GM10266 (cell line): ENCODE results near the gene CEP70.

Experiments used
- DNase-seq: peaks from one replicate; pipeline ENCODE4 v3.0.0; 2012; ENCODE audit errors: extremely low spot score
- TF ChIP-seq, protein P1 (sequence below): IDR thresholded peaks from 2 replicates; pipeline ENCODE4 v1.5.1; 2012; ENCODE audit warnings: mild to moderate bottlenecking, low read depth; ENCODE audit not compliant: control insufficient read depth, insufficient read depth; ENCODE audit errors: missing control alignments

Gene CEP70

DNA sequence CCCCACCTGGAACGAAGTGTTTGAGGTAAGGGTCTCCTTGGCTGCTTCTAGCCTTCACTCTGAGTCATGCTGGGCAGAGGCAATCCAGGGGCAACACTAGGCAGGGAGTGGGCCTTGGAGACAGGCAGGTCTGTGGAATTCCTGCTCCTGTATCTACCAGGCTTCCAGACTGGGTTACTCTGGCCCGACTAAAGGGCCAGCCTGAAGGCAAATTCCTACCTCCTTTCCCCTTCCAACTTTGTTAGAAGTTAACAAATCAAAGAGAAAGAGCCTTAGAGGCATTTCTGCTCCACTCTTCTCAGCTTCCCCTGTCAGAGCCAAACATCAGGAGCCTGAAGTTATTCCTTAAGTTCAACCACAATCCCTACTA is 129.6 kb downstream of the CEP70 start:
- no peak for DNase-seq

GRCh38 chr3:138463724-138464490 is 130.2 kb downstream of the CEP70 start:
- DNase-seq: no peak
- TF ChIP-seq, protein P1, sequence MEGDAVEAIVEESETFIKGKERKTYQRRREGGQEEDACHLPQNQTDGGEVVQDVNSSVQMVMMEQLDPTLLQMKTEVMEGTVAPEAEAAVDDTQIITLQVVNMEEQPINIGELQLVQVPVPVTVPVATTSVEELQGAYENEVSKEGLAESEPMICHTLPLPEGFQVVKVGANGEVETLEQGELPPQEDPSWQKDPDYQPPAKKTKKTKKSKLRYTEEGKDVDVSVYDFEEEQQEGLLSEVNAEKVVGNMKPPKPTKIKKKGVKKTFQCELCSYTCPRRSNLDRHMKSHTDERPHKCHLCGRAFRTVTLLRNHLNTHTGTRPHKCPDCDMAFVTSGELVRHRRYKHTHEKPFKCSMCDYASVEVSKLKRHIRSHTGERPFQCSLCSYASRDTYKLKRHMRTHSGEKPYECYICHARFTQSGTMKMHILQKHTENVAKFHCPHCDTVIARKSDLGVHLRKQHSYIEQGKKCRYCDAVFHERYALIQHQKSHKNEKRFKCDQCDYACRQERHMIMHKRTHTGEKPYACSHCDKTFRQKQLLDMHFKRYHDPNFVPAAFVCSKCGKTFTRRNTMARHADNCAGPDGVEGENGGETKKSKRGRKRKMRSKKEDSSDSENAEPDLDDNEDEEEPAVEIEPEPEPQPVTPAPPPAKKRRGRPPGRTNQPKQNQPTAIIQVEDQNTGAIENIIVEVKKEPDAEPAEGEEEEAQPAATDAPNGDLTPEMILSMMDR: no peak

More for the DNA sequence above, 129.6 kb downstream of the CEP70 start:
- TF ChIP-seq, protein P1: no peak

DNA sequence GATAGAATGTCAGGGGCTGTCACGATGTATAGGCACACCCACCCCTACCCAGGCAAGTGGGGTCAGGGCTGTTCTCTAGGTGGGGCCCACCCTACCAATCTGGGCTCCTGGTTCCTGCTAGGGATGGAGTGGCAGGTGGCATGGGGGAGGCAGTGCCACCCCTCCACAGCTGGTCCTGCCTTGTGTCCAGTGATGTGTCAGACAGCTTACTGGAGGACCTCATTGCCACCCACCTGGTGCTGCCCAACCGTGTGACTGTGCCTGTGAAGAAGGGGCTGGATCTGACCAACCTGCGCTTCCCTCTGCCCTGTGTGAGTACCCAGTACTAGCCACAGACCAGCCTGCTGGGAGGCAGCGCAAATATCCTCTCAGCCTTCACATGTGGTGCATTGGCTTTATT is 132.2 kb downstream of the CEP70 start:
- TF ChIP-seq, protein P1: no peak
- no peak for DNase-seq

GRCh38 chr3:138461246-138461645 is 132.8 kb downstream of the CEP70 start:
- no peak for DNase-seq
- TF ChIP-seq, protein P1: no peak

DNA sequence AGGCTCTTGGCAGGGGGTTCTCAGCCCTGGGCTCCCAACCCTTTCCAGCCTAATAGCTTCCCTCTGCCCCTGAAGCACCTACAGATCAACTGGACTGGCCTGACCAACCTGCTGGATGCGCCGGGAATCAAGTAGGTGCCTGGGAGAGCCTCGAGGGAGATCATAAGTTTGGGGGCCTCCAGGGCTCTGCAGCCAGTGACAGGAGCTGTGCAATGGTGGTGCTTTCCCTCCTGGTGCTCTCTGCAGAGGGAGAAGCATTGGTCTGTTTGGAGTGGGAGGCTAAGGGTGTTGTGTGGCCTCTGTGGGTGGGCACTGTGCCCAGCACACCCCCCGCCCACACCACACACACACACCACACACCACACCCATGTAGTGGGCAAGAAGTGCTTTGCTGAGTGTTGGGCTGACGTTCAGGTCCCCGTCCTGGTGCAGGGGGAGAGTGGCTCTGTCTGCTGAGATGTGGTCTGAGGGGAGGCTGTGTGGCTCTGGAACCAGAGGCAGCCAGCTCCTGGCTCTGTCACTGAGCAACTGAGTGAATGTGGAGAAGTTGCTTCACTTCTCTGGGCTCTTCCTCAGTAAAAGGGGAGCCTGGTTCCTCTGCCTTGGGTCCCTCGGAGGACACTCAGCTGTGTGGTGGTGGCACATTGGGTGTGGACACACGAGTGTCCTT is 133.4 kb downstream of the CEP70 start:
- no peak for DNase-seq

GRCh38 chr3:138459619-138460535 is 134.2 kb downstream of the CEP70 start:
- TF ChIP-seq, protein P1: no peak
- DNase-seq: no peak

More for the DNA sequence above, 133.4 kb downstream of the CEP70 start:
- TF ChIP-seq, protein P1: no peak
